Measurements from ENCODE around the gene SMAD6. TPM values are rescaled to one million over a fixed set of nuclear protein-coding genes. Genes with fewer than 3 reads are reported as not detected.

Gene SMAD6
- polyA plus RNA-seq, 1 of the 3 experiments (the other 2 are of a cell fraction): 4.5 TPM

- 88% methylated on average over 6 of the region's 7 CpGs for WGBS (ENCODE audit: low lambda C conversion rate)
- Histone ChIP-seq H4K20me1 (ENCODE audit: insufficient read depth) (peaks cover 29% of the 10 kb centered on the region), H3K79me2 (ENCODE audit: insufficient read depth) (peaks cover 97% of the 10 kb centered on the region), H3K9ac (no peak overlapping the region), H3K27ac (ENCODE audit: low read depth in 2 of 2, low read length in 1 of 2) (no peak overlapping the region), H2AFZ (ENCODE audit: low read depth) (no peak overlapping the region), H3K9me3 (0 out of 2 replicates have a peak, but pooled peaks cover 7% of the 10 kb centered on the region), H3K4me1 (ENCODE audit: control insufficient read depth in 1 of 2, insufficient read depth in 2 of 2, low read depth in 1 of 2, low read length in 1 of 2) (peaks cover 12 to 13% of the 10 kb centered on the region in 2 experiments; a peak in 2 of 4 replicates), H3F3A (replicated peaks; ENCODE audit: insufficient read depth) (peaks cover 9% of the 10 kb centered on the region), H3K36me3 (replicated peaks in 1 of 2; ENCODE audit: control insufficient read depth in 1 of 2, insufficient read depth in 2 of 2, low read length in 1 of 2) (peaks cover 0 to 25% of the 10 kb centered on the region in 2 experiments), H3K27me3 (ENCODE audit: insufficient read depth) (no peaks in the 10 kb centered on the region), H3K9me2 (no peaks in the 10 kb centered on the region), H3K4me3 (ENCODE audit: low read depth in 2 of 2, low read length in 1 of 2) (no peak overlapping the region), H3K4me2 (no peak overlapping the region)
- TF ChIP-seq JUND (IDR thresholded peaks at IDR 0.05) (no peak), CTCF (IDR thresholded peaks at IDR 0.05) (no peak), RFX5 (IDR thresholded peaks at IDR 0.05; ENCODE audit: low read length) (no peak), TCF12 (IDR thresholded peaks at IDR 0.05) (no peak), SMC3 (IDR thresholded peaks at IDR 0.05; ENCODE audit: low read depth, low read length) (no peak), TAF1 (IDR thresholded peaks at IDR 0.05; ENCODE audit: borderline replicate concordance, low read depth, low read length) (no peak), MXI1 (IDR thresholded peaks at IDR 0.05; ENCODE audit: low read depth, low read length) (no peak), MEF2A (IDR thresholded peaks at IDR 0.05; ENCODE audit: borderline replicate concordance, low read depth) (no peak), GATA2 (CRISPR knock-in tag; IDR thresholded peaks at IDR 0.05) (no peak), YY1 (IDR thresholded peaks at IDR 0.05; ENCODE audit: low read depth) (no peak), RAD21 (IDR thresholded peaks at IDR 0.05; ENCODE audit: low read length) (no peak), RXRA (IDR thresholded peaks at IDR 0.05; ENCODE audit: borderline replicate concordance, low read depth) (no peak), REST (IDR thresholded peaks at IDR 0.05; ENCODE audit: low read depth, low read length) (no peak), IRF3 (IDR thresholded peaks at IDR 0.05; ENCODE audit: low read depth, low read length) (no peak), EP300 (IDR thresholded peaks at IDR 0.05; ENCODE audit: borderline replicate concordance in 1 of 2, low read depth in 1 of 2, low read length in 1 of 2) (no peak), ZBTB33 (IDR thresholded peaks at IDR 0.05; ENCODE audit: borderline replicate concordance, low read depth) (no peak), NFIC (IDR thresholded peaks at IDR 0.05; ENCODE audit: borderline replicate concordance) (no peak), POLR2AphosphoS5 (IDR thresholded peaks at IDR 0.05; ENCODE audit: low read depth, low read length) (no peak)
- DNase-seq: no peak
- ChIA-PET POLR2A (no interaction called here), CTCF (interaction anchor here (1.2 to 1.5 kb wide), 3 partner anchors 13 to 33 kb away, joined by 3 to 7 read pairs (median 4); no protein-coding TSS in a partner anchor)
Observed at GRCh38 chr15:66755298-66756068, 53.4 kb downstream of the SMAD6 start.

Measured in SK-N-SH (cell line).